ENCODE results near the gene RXFP1.
"Not testable (repeated sequence)": the region's sequence is repeated elsewhere in the genome, so short reads cannot be mapped to it uniquely, and the experiment has no call there.

Gene RXFP1

GRCh38 chr4:158621729-158622128 is 100.0 kb downstream of the RXFP1 start:
- no peak for DNase-seq

DNA sequence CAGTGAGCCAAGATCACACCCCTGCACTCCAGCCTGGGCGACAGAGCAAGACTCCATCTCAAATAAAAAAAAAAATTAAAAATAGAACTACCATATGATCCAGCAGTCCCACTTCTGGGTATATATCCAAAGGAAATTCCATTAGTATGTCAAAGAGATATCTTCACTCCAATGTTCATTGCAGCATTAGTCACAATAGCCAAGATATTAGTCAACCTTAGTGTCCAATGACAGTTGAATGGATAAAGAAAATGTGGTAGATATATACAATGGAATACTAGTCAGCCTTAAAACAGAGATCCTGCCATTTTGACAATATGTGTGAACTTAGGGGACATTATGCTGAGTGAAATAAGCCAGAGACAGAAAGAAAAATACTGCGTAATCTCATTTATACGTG is 100.6 kb downstream of the RXFP1 start:
- DNase-seq = no peak

DNA sequence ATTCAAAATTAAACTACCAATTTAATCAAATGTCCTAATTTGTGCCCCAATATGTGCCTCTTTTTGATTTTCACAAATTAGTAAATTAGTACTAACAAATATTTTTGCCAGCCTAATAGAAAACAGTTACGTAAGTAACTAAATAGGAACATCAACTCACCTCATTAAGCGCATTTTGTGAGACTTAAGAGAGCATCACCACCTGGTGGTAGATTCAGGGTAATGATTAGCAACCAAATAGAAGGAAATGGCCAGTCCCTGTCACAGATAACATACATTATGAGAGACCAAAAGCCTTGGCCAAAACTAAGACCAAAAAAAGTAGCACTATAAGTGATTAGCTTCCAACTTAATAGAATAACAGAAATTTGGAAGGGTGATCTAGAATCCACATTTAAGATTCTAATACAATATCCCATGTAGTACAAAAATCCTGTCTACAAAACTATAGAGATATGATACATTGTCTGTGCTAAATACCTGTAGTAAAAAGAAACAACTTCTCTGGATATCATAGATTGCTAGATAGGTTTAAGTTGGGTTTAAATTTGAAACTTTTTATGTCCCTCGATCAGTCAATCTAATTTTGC is 103.3 kb downstream of the RXFP1 start:
- peak; percentile 10 for DNase-seq

- DNase-seq = no peak
Observed at GRCh38 chr4:158625544-158625943, 103.9 kb downstream of the RXFP1 start.

DNA sequence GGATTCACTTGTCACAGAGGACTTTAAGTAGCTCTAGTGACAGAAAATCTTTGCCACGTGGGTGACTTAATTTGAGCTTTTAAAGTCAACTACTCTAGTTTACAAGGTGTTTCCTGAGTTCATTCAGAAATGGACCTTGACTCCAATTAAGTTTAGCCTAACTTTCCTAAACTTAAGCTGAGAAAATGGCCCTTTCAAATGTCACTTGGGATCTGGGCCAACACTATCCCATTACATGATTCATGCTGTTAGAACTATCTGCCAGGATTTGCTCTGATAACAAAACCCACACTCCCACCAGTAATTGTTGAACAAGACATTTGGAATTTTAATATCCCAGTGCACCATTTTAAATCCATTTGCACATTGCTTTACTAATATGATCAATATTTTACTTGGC is 109.2 kb downstream of the RXFP1 start:
- DNase-seq = no peak

GRCh38 chr4:158636619-158637018 is 114.9 kb downstream of the RXFP1 start:
- DNase-seq = no peak

DNA sequence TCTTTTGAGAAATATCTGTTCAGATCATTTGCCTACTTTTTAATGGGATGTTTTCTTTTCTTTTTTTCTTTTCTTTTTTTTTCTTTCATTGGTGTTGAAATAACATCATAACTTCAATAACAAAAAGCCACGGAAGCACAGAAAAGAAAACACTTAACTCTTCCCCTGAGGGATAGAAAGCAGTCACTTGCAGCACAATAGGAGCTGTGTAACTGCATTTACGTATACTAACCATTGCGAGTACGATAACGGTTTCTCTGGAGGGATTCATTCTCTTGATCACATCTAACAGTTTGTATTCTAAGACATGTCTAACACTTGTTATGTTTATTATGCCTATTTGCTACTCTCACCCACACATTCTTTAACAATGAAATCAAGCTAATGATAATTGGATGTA is 122.7 kb downstream of the RXFP1 start:
- no peak for DNase-seq

- no peak for DNase-seq
Observed at GRCh38 chr4:158644760-158645159, 123.1 kb downstream of the RXFP1 start.

DNA sequence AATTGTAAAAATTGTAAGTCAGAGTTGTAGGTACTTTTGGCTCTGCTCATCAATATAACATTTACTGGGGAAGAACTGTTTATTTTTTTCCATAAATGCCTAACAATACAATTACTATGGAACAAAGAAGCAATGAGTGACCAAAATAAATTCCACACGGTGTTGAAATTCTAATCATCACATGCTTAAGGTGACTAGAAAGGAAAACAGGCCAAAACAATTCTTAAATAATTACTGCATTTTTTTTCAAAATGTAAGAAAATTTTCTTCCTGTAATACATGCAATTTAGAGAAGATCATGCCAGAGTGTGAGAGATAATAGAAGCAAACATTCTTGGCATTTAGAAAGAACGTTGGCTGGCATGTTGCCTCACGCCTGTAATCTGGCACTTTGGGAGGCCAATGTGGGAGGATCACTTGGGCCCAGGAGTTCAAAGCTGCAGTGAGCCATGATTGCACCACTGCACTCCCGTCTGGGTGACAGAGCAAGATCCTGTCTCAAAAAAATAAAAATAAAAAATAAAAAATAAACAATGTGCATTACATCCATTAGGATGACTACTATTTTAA is 127.5 kb downstream of the RXFP1 start:
- no peak for DNase-seq

DNA sequence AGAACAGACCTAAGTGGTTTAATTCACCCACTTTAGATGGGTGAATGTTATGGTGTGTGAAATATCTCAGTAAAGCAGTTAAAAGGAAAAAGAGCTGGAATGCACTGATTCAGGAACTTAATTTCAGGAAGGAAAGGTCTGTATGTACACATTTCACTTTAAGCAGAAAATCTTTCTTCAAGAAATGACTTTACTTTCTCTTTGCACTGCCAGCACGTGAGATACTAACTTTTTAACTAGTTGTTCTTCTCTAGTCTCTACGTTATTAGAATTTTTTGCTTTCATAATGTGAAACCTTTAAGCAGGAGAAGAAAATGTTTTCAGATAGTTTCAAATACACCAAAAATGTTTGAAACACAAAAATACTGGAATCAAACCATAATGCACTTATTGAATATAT is 131.2 kb downstream of the RXFP1 start:
- no peak for DNase-seq

- no peak for DNase-seq
Observed at GRCh38 chr4:158656439-158656838, 134.8 kb downstream of the RXFP1 start.

GRCh38 chr4:158657291-158657690 is 135.6 kb downstream of the RXFP1 start:
- DNase-seq = no peak

DNA sequence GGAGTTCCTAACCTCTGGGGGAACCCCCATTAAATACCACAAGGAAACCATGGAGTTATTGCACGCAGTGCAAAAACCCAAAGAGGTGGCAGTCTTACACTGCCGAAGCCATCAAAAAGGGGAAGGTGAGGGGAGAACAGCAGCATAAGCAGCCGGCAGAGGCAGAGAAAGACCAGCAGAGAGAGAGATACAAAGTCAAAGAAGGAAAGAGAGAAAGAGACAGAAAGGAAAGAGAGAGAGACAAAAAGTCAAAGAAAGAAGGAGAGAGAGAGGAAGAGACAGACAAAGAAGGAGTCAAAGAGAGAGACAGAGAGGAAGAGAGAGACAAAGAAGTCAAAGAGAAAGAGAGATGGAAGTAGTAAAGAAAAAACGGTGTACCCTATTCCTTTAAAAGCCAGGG is 141.6 kb downstream of the RXFP1 start:
- DNase-seq = not testable (repeated sequence)

DNA sequence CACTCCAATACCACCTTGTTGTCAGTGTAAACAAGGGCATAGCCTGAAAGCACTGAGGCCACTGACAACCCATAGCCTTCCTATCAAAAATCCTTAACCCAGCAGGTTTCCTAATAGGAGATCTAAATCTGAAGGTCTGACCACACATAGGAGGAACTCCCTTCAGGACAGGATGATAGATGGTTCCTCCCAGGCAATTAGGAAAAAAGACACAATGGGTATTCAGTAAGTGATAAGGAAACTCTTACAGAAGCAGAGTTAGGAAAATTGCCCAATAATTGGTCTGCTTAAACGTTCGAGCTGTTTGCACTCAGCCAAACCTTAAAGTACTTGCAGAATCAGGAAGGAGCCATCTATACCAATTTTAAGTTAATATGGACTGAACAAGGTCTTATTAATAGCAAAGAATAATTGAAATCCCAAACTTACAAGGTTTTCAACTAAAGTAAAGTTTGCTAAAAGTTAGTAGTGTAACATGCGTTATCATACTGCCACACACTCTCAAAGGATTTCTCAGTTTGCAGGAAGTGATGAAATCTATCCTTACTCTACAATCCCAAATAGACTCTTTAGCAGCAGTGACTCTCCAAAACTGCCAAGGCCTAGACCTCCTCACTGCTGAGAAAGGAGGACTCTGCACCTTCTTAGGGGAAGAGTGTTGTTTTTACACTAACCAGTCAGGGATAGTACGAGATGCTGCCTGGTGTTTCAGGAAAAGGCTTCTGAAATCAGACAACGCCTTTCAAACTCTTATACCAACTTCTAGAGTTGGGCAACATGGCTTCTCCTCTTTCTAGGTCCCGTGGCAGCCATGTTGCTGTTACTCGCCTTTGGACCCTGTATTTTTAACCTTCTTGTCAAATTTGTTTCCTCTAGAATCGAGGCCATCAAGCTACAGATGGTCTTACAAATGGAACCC is 142.3 kb downstream of the RXFP1 start:
- DNase-seq = not testable (repeated sequence)

GRCh38 chr4:158664806-158665205 is 143.1 kb downstream of the RXFP1 start:
- no peak for DNase-seq

GRCh38 chr4:158666892-158667291 is 145.2 kb downstream of the RXFP1 start:
- no peak for DNase-seq

DNA sequence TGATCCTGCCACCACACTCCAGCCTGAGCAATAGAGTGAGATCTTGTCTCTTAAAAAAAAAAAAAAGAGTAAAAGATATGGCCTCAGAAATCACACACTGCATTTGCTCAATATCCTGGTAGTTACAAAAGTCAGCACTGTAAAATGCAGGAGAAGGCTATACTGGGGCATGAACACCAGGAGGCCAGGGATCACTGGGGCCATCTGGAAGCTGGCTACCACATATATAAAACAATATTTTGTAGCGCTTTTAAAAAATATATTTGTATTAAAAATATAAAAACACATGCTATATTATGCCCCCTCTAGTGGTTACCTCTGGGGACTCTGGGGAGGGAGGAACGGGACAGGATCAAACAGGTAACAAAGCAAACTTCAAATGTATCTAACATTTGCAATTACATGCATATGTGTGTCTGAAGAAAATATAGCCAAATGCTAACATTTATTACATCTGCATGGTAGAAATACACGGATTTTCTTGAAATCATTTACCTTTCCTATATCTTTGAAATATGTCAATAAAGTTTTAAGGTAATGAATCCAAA is 146.0 kb downstream of the RXFP1 start:
- DNase-seq = no peak

DNA sequence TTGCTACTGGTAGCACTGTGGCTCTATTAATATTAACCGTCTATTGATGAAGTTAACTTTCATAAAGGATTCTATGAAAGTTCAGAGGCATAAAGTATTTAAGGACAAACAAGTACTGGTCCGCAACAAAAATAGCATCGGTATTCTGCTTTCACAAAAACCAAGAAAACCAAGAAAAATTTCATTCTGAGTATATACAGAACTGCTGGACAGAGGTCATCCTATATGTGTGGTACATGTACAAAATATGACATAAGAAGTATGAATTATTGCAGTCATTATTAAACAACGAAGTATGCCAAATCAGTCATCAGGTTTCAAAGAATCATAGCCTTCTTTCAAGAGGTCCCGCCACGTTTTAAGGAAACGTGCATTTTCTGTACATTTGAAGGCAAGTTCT is 147.6 kb downstream of the RXFP1 start:
- DNase-seq = no peak

GRCh38 chr4:158670975-158671664 is 149.4 kb downstream of the RXFP1 start:
- DNase-seq = no peak

- no peak for DNase-seq
Observed at GRCh38 chr4:158671665-158671914, 149.9 kb downstream of the RXFP1 start, which contains the start of gene C4orf46. TSS of gene C4orf46 (minus strand) at chr4:158671887. CDS start at chr4:158671801, 86 bp downstream.

- DNase-seq = peak; percentile 96
Observed at GRCh38 chr4:158671915-158672806, 150.5 kb downstream of the RXFP1 start, which contains the start of gene ETFDH. TSS of gene ETFDH (plus strand) at chr4:158672296. CDS start at chr4:158672457, 161 bp downstream.

- DNase-seq = no peak
Observed at GRCh38 chr4:158673633-158674032, 152.0 kb downstream of the RXFP1 start.
